ENCODE measurements around the gene MBOAT7.

- TF ChIP-seq CTCF (IDR thresholded peaks at IDR 0.05) (no peak), POLR2A (IDR thresholded peaks at IDR 0.05) (no peak)
Measured at GRCh38 chr19:54151362-54152035, 37.9 kb downstream of the MBOAT7 start.

Data from body of pancreas (tissue), 4 donors.